ENCODE measurements around the gene KLHL21.
"Not testable (repeated sequence)": the region's sequence is repeated elsewhere in the genome, so short reads cannot be mapped to it uniquely, and the experiment has no call there.

KLHL21 gene

GRCh38 chr1:6581561-6582305 is 20.9 kb downstream of the KLHL21 start:
- no peak for DNase-seq

GRCh38 chr1:6580593-6581409 is 21.9 kb downstream of the KLHL21 start:
- DNase-seq = no peak

- no peak for DNase-seq
These were observed 22.5 kb downstream of the KLHL21 start for GRCh38 chr1:6580119-6580592.

GRCh38 chr1:6579374-6580118 is 23.1 kb downstream of the KLHL21 start, which contains the start of gene ZBTB48:
Gene ZBTB48, plus strand, starts transcription at chr1:6579994. Its CDS starts 616 bp downstream, at chr1:6580610.
- peak; percentile 97 for DNase-seq

GRCh38 chr1:6578624-6579373 is 23.9 kb downstream of the KLHL21 start:
- DNase-seq = no peak

GRCh38 chr1:6577831-6578525 is 24.7 kb downstream of the KLHL21 start:
- DNase-seq = no peak

- no peak for DNase-seq
These were observed 27.9 kb downstream of the KLHL21 start for GRCh38 chr1:6574818-6575217.

GRCh38 chr1:6574025-6574620 is 28.5 kb downstream of the KLHL21 start:
- DNase-seq = no peak

GRCh38 chr1:6572653-6573383 is 29.9 kb downstream of the KLHL21 start:
- no peak for DNase-seq

- no peak for DNase-seq
These were observed 31.7 kb downstream of the KLHL21 start for GRCh38 chr1:6570987-6571386.

- DNase-seq = no peak
These were observed 32.6 kb downstream of the KLHL21 start for GRCh38 chr1:6570100-6570499.

- no peak for DNase-seq
These were observed 33.6 kb downstream of the KLHL21 start for GRCh38 chr1:6569033-6569432.

- no peak for DNase-seq
These were observed 42.4 kb downstream of the KLHL21 start for GRCh38 chr1:6560267-6560666.

GRCh38 chr1:6559161-6559560 is 43.5 kb downstream of the KLHL21 start:
- not testable (repeated sequence) for DNase-seq

- no peak for DNase-seq
These were observed 45.1 kb downstream of the KLHL21 start for GRCh38 chr1:6557597-6557996.

GRCh38 chr1:6554907-6555778 is 47.5 kb downstream of the KLHL21 start, which contains the start of gene TAS1R1:
Gene TAS1R1, plus strand, starts transcription at chr1:6555307. Its CDS starts 67 bp downstream, at chr1:6555374.
- no peak for DNase-seq

- peak; percentile 96 for DNase-seq
These were observed 48.4 kb downstream of the KLHL21 start, which contains the start of gene NOL9 for GRCh38 chr1:6554031-6554906. Gene NOL9, minus strand, starts transcription at chr1:6554513. Its CDS starts 11 bp downstream, at chr1:6554502.

- DNase-seq = no peak
These were observed 55.4 kb downstream of the KLHL21 start for GRCh38 chr1:6547301-6547700.
